ENCODE measurements around the gene AMBN.
"Not testable (repeated sequence)": the region's sequence is repeated elsewhere in the genome, so short reads cannot be mapped to it uniquely, and the experiment has no call there.

The AMBN gene

GRCh38 chr4:70613306-70614183 lies 21.5 kb downstream of the AMBN start:
- DNase-seq (ENCODE audit: low read depth): no peak

- DNase-seq (ENCODE audit: low read depth): no peak
These were observed 22.1 kb downstream of the AMBN start for GRCh38 chr4:70614184-70614555.

- DNase-seq (ENCODE audit: low read depth): no peak
These were observed 27.2 kb downstream of the AMBN start for GRCh38 chr4:70619288-70619687.

- DNase-seq (ENCODE audit: low read depth): no peak
These were observed 27.7 kb downstream of the AMBN start for GRCh38 chr4:70619778-70620177.

- no peak for DNase-seq (ENCODE audit: low read depth)
These were observed 31.3 kb downstream of the AMBN start for GRCh38 chr4:70623323-70623722.

GRCh38 chr4:70624226-70624793 lies 32.3 kb downstream of the AMBN start:
- no peak for DNase-seq (ENCODE audit: low read depth)

GRCh38 chr4:70627620-70628019 lies 35.6 kb downstream of the AMBN start:
- no peak for DNase-seq (ENCODE audit: low read depth)

- DNase-seq (ENCODE audit: low read depth): no peak
These were observed 36.4 kb downstream of the AMBN start, which contains the start of gene ENAM for GRCh38 chr4:70628444-70628843. ENAM (plus strand) TSS chr4:70628744; CDS start chr4:70629501, 757 bp downstream.

GRCh38 chr4:70629469-70630090 lies 37.5 kb downstream of the AMBN start:
- DNase-seq (ENCODE audit: low read depth): no peak

GRCh38 chr4:70630162-70630561 lies 38.1 kb downstream of the AMBN start:
- DNase-seq (ENCODE audit: low read depth): no peak

- DNase-seq (ENCODE audit: low read depth): no peak
These were observed 40.0 kb downstream of the AMBN start for GRCh38 chr4:70632028-70632427.

GRCh38 chr4:70634482-70634881 lies 42.4 kb downstream of the AMBN start:
- no peak for DNase-seq (ENCODE audit: low read depth)

GRCh38 chr4:70637239-70637913 lies 45.3 kb downstream of the AMBN start:
- DNase-seq (ENCODE audit: low read depth): no peak

GRCh38 chr4:70640192-70640591 lies 48.1 kb downstream of the AMBN start:
- no peak for DNase-seq (ENCODE audit: low read depth)

GRCh38 chr4:70650741-70651140 lies 58.7 kb downstream of the AMBN start:
- not testable (repeated sequence) for DNase-seq (ENCODE audit: low read depth)

GRCh38 chr4:70651864-70652506 lies 59.9 kb downstream of the AMBN start:
- DNase-seq (ENCODE audit: low read depth): no peak

GRCh38 chr4:70654605-70655011 lies 62.6 kb downstream of the AMBN start:
- no peak for DNase-seq (ENCODE audit: low read depth)
